K562 (cell line): Measurements from ENCODE around the gene NXF1. TPM values are rescaled to one million over a fixed set of nuclear protein-coding genes. Genes with fewer than 3 reads are reported as not detected.

Source experiments
- GATAD2A ChIP-seq: fragments of 450-650 bp; IDR thresholded peaks from 2 replicates; pipeline ENCODE4 v1.6.1; 2017
- HDAC2 ChIP-seq: fragments of 450-650 bp; IDR thresholded peaks from 2 replicates; pipeline ENCODE4 v1.6.1; 2016; ENCODE audit warnings: mild to moderate bottlenecking
- HMGN3 ChIP-seq: IDR thresholded peaks from 2 replicates; pipeline ENCODE4 v1.6.1; 2011; ENCODE audit warnings: borderline replicate concordance, low read depth, mild to moderate bottlenecking, mixed read lengths, low read length; ENCODE audit not compliant: insufficient read length; ENCODE audit errors: extremely low read depth
- ILK ChIP-seq: fragments of 450-650 bp; IDR thresholded peaks from 2 replicates; pipeline ENCODE4 v1.6.1; 2016; ENCODE audit warnings: missing genetic modification characterization, low read depth, mild to moderate bottlenecking, missing compliant biosample characterization, moderate library complexity, borderline replicate concordance
- MCM5 ChIP-seq: fragments of 450-650 bp; IDR thresholded peaks from 2 replicates; pipeline ENCODE4 v1.6.1; 2016; ENCODE audit warnings: low read depth
- SIN3A ChIP-seq, 2 experiments: fragments of 150-350 bp in 1 of 2; IDR thresholded peaks; 2 replicates each; pipeline ENCODE4 v1.6.1; 2011 to 2016; ENCODE audit warnings: borderline replicate concordance in 2 of 2, low read depth in 2 of 2, low read length in 2 of 2, mild to moderate bottlenecking in 2 of 2, moderate library complexity in 2 of 2; ENCODE audit not compliant: control insufficient read depth in 1 of 2
- SREBF2 ChIP-seq: sonication (generic); formaldehyde crosslinking; IDR thresholded peaks from 2 replicates; pipeline ENCODE4 v1.4.0; 2020; ENCODE audit warnings: mild to moderate bottlenecking, missing genetic modification reagents
- TRIM28 ChIP-seq: fragments of 450-650 bp; IDR thresholded peaks from 2 replicates; pipeline ENCODE4 v1.6.1; 2017
- WHSC1 ChIP-seq: IDR thresholded peaks from one replicate; pipeline ENCODE4 v1.6.1; 2012; ENCODE audit warnings: low read length, control low read depth, inconsistent platforms
- ZNF311 ChIP-seq: fragments of 250-450 bp; sonication (Bioruptor Pico); IDR thresholded peaks from 2 replicates; pipeline ENCODE4 v1.4.0; 2020; ENCODE audit warnings: mild to moderate bottlenecking, moderate library complexity
- ZNF764 ChIP-seq: fragments of 250-450 bp; sonication (Bioruptor Pico); IDR thresholded peaks from 2 replicates; pipeline ENCODE4 v1.4.0; 2020; ENCODE audit warnings: low read depth, mild to moderate bottlenecking, moderate library complexity
- polyA plus RNA-seq, 8 experiments: library from polyadenylated mRNA; depleted of rRNA in 4 of 8; stranded (reverse) in 5 of 8; unstranded in 3 of 8; fragments of >200 nt; fragmentation: Nextera tagmentation in 2 of 8; fragmentation: Illumina TruSeq in 1 of 8; extraction: Ambion mirVana in 2 of 8; extraction: Trizol in 1 of 8; gene quantifications; 2 replicates each; pipeline versions ENCODE4 v1.2.1 to v1.2.3, GENCODE V29; 2011 to 2014; ENCODE audit warnings: inconsistent platforms in 1 of 8, missing spikeins in 1 of 8
- total RNA-seq, 7 experiments: library from RNA; depleted of rRNA in 6 of 7; stranded (reverse); fragments of >200 nt in 6 of 7; fragmentation: Illumina TruSeq in 2 of 7; extraction: Trizol in 2 of 7; gene quantifications; 2 replicates each; pipeline versions ENCODE4 v1.2.1 to v1.2.3, GENCODE V29; 2011 to 2021; ENCODE audit warnings: low replicate concordance in 1 of 7
- TF ChIP-seq, protein P1 (sequence below), 2 experiments: fragments of 450-650 bp in 1 of 2; sonication (generic) in 1 of 2; formaldehyde crosslinking in 1 of 2; IDR thresholded peaks; 2 replicates each; pipeline versions ENCODE4 v1.7.1 to v1.9.0; 2016 to 2022; ENCODE audit warnings: inconsistent platforms in 1 of 2, mild to moderate bottlenecking in 1 of 2, missing genetic modification reagents in 1 of 2
- TF ChIP-seq, protein P2 (sequence below): fragments of 450-650 bp; IDR thresholded peaks from 2 replicates; pipeline ENCODE4 v1.6.1; 2016; ENCODE audit warnings: borderline replicate concordance
- TF ChIP-seq, protein P3 (sequence below): fragments of 450-650 bp; IDR thresholded peaks from 2 replicates; pipeline ENCODE4 v1.6.1; 2016

Gene NXF1
- total and polyA plus RNA-seq, 9 of the 15 experiments (the other 6 are each of a cell fraction or from before 2014, with no cell fraction given): 18.1 to 98.3 (median 35.8) TPM

DNA sequence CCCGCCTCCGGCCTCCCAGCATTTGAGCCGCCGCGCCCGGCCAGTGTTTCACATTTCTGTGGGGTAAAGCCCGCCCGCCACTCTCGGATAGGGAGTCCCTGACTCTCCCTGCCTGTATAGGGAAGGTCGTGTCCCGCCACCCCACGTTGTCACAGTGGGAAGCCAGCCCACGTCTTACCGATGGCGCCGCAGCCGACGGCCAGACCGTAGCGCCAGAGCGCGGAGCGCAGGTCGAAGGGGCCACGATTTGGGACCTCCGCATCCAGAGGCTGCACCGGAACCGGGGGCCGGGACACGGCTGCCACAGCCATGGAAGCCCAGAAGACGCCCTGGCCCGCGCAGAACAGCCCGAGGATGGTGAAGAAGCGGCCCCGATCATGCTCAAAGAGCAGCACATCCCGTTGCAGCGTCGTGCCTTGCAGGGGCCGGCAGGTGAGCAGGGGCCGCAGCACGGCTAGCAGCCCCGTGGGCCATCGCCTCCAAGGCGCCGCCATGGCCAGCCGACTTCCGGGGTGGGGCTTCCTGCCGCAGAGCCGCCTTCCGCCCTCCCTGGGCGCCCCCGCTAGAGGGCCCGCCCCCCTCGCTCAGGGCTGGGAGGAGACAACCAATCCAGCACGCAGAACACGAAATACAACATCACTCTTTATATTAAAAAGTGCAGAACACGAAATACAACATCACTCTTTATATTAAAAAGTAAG, 13.6 kb downstream of the NXF1 start, which contains the start of gene TMEM223 (continued):
- TF ChIP-seq, protein P1, sequence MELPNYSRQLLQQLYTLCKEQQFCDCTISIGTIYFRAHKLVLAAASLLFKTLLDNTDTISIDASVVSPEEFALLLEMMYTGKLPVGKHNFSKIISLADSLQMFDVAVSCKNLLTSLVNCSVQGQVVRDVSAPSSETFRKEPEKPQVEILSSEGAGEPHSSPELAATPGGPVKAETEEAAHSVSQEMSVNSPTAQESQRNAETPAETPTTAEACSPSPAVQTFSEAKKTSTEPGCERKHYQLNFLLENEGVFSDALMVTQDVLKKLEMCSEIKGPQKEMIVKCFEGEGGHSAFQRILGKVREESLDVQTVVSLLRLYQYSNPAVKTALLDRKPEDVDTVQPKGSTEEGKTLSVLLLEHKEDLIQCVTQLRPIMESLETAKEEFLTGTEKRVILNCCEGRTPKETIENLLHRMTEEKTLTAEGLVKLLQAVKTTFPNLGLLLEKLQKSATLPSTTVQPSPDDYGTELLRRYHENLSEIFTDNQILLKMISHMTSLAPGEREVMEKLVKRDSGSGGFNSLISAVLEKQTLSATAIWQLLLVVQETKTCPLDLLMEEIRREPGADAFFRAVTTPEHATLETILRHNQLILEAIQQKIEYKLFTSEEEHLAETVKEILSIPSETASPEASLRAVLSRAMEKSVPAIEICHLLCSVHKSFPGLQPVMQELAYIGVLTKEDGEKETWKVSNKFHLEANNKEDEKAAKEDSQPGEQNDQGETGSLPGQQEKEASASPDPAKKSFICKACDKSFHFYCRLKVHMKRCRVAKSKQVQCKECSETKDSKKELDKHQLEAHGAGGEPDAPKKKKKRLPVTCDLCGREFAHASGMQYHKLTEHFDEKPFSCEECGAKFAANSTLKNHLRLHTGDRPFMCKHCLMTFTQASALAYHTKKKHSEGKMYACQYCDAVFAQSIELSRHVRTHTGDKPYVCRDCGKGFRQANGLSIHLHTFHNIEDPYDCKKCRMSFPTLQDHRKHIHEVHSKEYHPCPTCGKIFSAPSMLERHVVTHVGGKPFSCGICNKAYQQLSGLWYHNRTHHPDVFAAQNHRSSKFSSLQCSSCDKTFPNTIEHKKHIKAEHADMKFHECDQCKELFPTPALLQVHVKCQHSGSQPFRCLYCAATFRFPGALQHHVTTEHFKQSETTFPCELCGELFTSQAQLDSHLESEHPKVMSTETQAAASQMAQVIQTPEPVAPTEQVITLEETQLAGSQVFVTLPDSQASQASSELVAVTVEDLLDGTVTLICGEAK (IDR thresholded peaks at IDR 0.05): peak; percentile 91
- TF ChIP-seq, protein P1 (CRISPR knock-in tag; IDR thresholded peaks at IDR 0.05): no peak
- TF ChIP-seq ILK (tag) (no peak), SIN3A (IDR thresholded peaks at IDR 0.05; ENCODE audit: borderline replicate concordance in 2 of 2, control insufficient read depth in 1 of 2, low read depth in 2 of 2, low read length in 2 of 2) (peak; percentile 86 to 94; a peak in 3 of 4 replicates), MCM5 (no peak), ZNF764 (no peak), HMGN3 (peak; percentile 91), ZNF311 (CRISPR knock-in tag) (no peak), WHSC1 (no peak), SREBF2 (CRISPR knock-in tag) (no peak), GATAD2A (no peak), HDAC2 (peak; percentile 72), TRIM28 (no peak)
- TF ChIP-seq, protein P2, sequence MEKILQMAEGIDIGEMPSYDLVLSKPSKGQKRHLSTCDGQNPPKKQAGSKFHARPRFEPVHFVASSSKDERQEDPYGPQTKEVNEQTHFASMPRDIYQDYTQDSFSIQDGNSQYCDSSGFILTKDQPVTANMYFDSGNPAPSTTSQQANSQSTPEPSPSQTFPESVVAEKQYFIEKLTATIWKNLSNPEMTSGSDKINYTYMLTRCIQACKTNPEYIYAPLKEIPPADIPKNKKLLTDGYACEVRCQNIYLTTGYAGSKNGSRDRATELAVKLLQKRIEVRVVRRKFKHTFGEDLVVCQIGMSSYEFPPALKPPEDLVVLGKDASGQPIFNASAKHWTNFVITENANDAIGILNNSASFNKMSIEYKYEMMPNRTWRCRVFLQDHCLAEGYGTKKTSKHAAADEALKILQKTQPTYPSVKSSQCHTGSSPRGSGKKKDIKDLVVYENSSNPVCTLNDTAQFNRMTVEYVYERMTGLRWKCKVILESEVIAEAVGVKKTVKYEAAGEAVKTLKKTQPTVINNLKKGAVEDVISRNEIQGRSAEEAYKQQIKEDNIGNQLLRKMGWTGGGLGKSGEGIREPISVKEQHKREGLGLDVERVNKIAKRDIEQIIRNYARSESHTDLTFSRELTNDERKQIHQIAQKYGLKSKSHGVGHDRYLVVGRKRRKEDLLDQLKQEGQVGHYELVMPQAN: peak; percentile 94
- TF ChIP-seq, protein P3, sequence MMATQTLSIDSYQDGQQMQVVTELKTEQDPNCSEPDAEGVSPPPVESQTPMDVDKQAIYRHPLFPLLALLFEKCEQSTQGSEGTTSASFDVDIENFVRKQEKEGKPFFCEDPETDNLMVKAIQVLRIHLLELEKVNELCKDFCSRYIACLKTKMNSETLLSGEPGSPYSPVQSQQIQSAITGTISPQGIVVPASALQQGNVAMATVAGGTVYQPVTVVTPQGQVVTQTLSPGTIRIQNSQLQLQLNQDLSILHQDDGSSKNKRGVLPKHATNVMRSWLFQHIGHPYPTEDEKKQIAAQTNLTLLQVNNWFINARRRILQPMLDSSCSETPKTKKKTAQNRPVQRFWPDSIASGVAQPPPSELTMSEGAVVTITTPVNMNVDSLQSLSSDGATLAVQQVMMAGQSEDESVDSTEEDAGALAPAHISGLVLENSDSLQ: no peak; the same call in 1 of the 2 replicates
